ENCODE measurements around the gene CDCA8. TPM values are rescaled to one million over a fixed set of nuclear protein-coding genes. Genes with fewer than 3 reads are reported as not detected.

CDCA8 gene
- total and polyA plus RNA-seq, 11 donors: 0.12 to 5.0 (median 0.40) TPM; not detected in 1

GRCh38 chr1:37720231-37721130 lies 28.2 kb downstream of the CDCA8 start:
- DNase-seq (no peak), ATAC-seq (no peak)
- no peaks in the 10 kb centered on the region for H3K9me3 ChIP-seq
- intact Hi-C loops (cut with DNase I): no loop called here
- no peak for TF ChIP-seq POLR2A (IDR thresholded peaks at IDR 0.05)
- TF ChIP-seq CTCF (IDR thresholded peaks at IDR 0.05): no peak
- H3K27me3 ChIP-seq: peaks cover 0 to 19% (median 0%) of the 10 kb centered on the region in 9 donors
- no peaks in the 10 kb centered on the region for H3K36me3 ChIP-seq
- peaks cover 0 to 6% (median 0%) of the 10 kb centered on the region in 12 donors for H3K4me1 ChIP-seq
- 82 to 84% (median 82%) methylated on average over 13 to 22 of the region's 22 CpGs for WGBS, 4 donors
- H3K4me3 ChIP-seq: no peak overlapping the region
- H3K27ac ChIP-seq: no peak overlapping the region

- Histone ChIP-seq H3K27ac (no peak overlapping the region), H3K4me3 (no peak overlapping the region), H3K36me3 (no peaks in the 10 kb centered on the region), H3K4me1 (peaks cover 0 to 6% (median 0%) of the 10 kb centered on the region in 12 donors), H3K27me3 (peaks cover 0 to 21% (median 2%) of the 10 kb centered on the region in 9 donors), H3K9me3 (no peaks in the 10 kb centered on the region)
- intact Hi-C loops (cut with DNase I): no loop called here
- TF ChIP-seq CTCF (IDR thresholded peaks at IDR 0.05) (no peak), POLR2A (IDR thresholded peaks at IDR 0.05) (no peak)
- ATAC-seq: no peak
- WGBS, 4 donors: 46 to 61% (median 52%) methylated on average over 2 to 19 of the region's 19 CpGs
- no peak for DNase-seq
Measured at GRCh38 chr1:37721565-37721964, 29.2 kb downstream of the CDCA8 start.

- peaks cover 0 to 30% (median 4%) of the 10 kb centered on the region in 9 donors for H3K27me3 ChIP-seq
- H3K27ac ChIP-seq: no peak overlapping the region
- peaks cover 0 to 6% (median 0%) of the 10 kb centered on the region in 12 donors for H3K4me1 ChIP-seq
- WGBS, 4 donors: 80 to 86% (median 86%) methylated on average over 11 to 14 of the region's 14 CpGs
- no peaks in the 10 kb centered on the region for H3K36me3 ChIP-seq
- intact Hi-C loops (cut with DNase I): no loop called here
- no peak for ATAC-seq
- H3K4me3 ChIP-seq: no peak overlapping the region
- DNase-seq: no peak
- TF ChIP-seq POLR2A (IDR thresholded peaks at IDR 0.05) (no peak), CTCF (IDR thresholded peaks at IDR 0.05) (no peak)
- H3K9me3 ChIP-seq: no peaks in the 10 kb centered on the region
Measured at GRCh38 chr1:37722181-37723071, 30.1 kb downstream of the CDCA8 start.

DNA sequence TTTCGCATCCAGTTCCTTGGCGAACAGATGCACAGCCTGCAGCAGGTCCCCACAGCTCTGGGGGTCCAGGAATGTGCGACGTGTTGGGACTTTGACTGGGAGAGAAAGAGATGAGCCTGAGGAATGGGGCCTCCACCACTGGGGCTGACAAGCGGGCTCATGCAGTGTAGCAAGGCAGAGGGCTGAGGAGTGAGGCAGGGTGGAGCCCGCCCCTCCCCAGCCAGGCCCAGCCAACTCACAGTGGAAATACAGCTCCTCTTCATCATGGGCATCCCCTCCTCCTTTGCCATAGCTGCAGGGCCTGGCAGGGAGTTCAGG lies 30.7 kb downstream of the CDCA8 start:
- Histone ChIP-seq H3K4me1 (peaks cover 0 to 6% (median 0%) of the 10 kb centered on the region in 12 donors), H3K27ac (no peak overlapping the region), H3K4me3 (no peak overlapping the region), H3K9me3 (no peaks in the 10 kb centered on the region), H3K27me3 (peaks cover 0 to 35% (median 4%) of the 10 kb centered on the region in 9 donors), H3K36me3 (no peaks in the 10 kb centered on the region)
- 90 to 94% (median 91%) methylated on average over 6 of the region's 6 CpGs for WGBS, 4 donors
- ATAC-seq (no peak), DNase-seq (no peak)
- TF ChIP-seq POLR2A (IDR thresholded peaks at IDR 0.05): no peak
- TF ChIP-seq CTCF (IDR thresholded peaks at IDR 0.05): no peak
- intact Hi-C loops (cut with DNase I): no loop called here
